ENCODE data around the gene ECHDC1.
A peak's percentile ranks its signal among the peaks of the same experiment; 100 is the strongest.

DNA sequence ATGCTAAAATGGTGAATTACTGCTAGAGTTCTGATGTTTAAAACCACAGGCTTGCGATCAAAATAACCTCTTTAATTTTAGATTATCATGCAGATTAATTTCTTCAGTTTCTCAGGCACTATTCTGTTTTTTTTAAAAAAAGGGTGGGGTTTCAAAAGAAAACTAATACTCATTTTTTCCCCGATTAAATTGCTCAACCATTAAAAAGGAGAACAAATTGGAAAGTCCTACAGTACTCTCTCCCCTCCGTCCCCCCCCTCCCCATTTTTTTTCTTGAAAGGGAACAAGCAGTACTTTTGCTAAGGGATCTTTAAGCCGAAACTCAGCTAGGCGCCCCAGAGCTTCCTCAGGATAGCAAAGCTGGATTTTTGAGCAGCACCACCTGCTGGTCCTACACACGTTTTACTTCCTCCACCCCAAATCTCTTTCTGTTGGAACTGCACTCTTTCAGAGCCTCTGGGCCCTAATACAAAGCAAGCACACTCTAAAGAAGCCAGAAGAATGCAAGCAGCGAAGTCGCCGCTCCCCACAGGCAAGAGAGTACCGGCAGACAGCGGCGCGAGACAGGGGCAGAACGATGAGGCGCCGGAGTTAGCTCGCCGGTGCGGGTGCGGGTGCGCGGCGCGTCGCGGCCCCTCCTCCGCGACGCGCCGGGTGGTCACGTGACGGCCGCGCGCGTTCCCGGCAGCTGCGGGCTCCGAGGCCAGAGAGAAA lies 77.1 kb downstream of the ECHDC1 start, which contains the start of gene RNF146:
- TF ChIP-seq CTCF (IDR thresholded peaks at IDR 0.05) (peak; percentile 77 to 94 (median 81)), POLR2A (IDR thresholded peaks at IDR 0.05) (no peak)
